B cell (primary cell): ENCODE data around the gene METTL24.

Source experiments
- CTCF ChIP-seq: fragments of 200-600 bp; IDR thresholded peaks from one replicate; pipeline ENCODE4 v1.8.0; 2022; ENCODE audit warnings: antibody characterized with exemption, mild to moderate bottlenecking
- EZH2 ChIP-seq: IDR thresholded peaks from 2 replicates; pipeline ENCODE4 v1.6.1; 2012; ENCODE audit warnings: borderline replicate concordance, low read depth, mild to moderate bottlenecking, moderate library complexity, low read length; ENCODE audit not compliant: insufficient read depth, poor library complexity, severe bottlenecking

- no peak for TF ChIP-seq CTCF
- no peak for TF ChIP-seq EZH2
Measured at GRCh38 chr6:110351986-110352385, 6.2 kb downstream of the METTL24 start.
